ENCODE measurements around the gene POLD2.

Gene POLD2

GRCh38 chr7:44152971-44153947, 29.9 kb upstream of the POLD2 start:
- no peak for DNase-seq

DNA sequence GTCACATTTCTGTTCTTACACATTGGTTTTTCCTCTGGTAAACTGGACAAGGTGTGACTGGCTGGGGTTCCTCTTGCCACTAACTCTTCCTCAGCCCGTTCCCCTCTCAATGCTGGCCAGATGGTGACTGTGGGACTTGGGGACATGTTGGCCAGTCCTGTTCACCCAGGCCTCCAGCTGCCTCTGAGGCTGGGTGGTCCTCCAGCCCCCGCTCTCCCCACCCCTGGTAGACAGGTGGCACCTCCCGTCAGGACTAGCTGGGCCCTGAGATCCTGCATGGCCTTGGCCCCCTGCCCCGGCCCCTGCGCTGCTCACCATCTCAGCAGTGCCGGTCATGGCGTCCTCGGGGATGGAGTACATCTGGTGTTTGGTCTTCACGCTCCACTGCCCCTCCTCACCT, 28.6 kb upstream of the POLD2 start:
- no peak for DNase-seq

GRCh38 chr7:44150966-44151941, 27.9 kb upstream of the POLD2 start:
- DNase-seq: no peak

- DNase-seq: no peak
These were observed 27.1 kb upstream of the POLD2 start for GRCh38 chr7:44150466-44150832.

GRCh38 chr7:44149571-44150465, 26.5 kb upstream of the POLD2 start:
- DNase-seq: no peak

DNA sequence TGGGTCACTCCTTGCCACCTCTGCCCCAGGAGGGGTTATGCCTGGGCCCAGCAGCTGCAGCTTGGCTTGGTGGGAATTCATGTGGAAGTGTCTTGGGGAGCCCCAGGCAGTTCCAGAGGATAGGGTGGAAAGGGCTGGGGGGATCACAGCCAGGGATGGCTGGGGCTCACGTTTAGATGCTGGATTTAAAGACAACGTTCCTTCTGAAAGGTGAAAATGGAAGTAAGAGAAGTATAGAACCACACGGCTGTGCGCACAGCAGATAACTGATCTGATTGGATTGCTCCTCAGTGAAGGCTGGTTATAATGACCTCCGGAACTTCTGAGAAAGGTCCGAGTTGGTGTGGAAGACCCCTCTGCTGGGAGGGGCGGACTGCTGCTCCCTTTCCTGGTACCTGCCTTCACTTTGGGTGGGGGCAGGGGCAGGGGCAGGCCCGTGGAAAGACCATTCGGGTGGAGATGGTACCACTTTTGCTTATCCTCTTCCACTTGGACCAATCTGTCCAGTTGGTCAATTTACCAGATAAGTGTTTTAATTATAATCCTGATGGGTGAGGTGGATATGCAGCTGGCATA, 25.7 kb upstream of the POLD2 start:
- DNase-seq: no peak

GRCh38 chr7:44148166-44148565, 24.8 kb upstream of the POLD2 start:
- DNase-seq: no peak

DNA sequence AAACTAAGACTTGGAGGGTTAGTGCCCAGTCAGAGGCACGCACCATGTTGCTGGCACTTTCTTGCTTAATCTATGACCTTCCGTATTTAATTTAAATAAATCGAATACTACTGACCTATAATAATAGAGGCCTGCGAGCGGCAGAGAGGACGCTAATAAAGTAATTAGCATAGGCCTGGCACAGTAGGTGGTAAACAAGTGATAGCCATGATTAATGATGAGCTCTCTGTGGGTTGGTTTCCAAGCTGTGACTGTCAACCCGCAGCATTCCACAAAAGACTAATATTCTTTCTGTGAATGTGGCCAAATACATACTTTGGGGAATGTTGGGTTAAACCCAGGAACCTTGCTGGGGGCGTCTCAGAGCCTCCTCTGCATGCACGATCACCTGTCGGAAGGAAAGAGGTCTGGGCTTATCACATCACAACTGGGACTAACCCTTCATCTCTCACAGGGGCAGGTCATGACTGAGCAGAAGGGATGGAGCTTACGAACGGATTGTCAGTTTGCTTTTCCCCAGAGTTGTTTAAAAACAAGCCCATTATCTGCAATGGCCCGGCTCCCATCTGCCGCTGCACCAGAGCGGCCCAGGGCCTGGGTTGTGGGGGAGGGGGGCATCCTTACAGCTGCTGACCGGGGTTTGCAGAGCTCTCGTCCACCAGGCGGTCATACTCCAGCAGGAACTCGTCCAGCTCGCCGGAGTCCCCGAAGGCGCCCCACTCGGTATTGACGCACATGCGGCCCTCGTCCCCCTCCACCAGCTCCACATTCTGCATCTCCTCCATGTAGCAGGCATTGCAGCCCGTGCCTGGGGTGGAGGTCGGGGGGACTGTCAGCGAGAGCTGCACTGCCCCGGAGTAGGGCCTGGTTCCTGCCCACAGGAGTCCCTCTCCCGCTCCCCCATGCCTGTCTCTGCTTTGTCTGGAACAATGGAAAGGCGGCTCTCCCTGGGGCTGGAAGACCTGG, 24.0 kb upstream of the POLD2 start:
- no peak for DNase-seq

GRCh38 chr7:44145969-44146911, 22.9 kb upstream of the POLD2 start:
- DNase-seq: peak; percentile 71 to 77

DNA sequence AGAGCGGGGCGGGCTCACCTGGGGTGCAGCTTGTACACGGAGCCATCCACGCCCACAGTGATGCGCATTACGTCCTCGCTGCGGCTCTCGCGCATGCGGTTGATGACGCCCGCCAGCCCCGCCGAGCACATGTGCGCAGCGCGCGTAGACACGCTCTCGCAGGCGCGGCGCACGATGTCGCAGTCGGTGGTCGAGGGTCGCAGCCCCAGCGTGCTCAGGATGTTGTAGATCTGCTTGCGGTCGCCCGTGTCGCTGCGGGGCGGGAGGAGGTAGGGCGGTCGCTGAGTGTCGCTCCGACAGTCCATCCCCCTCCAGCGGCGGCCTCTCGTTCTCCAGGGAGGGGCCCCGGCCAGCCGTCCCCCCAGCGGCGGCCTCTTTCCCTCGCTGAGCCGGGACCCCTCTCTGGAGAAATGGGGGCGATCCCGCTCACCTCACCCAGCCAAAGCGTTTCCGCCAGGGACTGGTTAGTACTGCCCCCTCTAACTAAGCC, 22.2 kb upstream of the POLD2 start:
- DNase-seq: peak; percentile 70

DNA sequence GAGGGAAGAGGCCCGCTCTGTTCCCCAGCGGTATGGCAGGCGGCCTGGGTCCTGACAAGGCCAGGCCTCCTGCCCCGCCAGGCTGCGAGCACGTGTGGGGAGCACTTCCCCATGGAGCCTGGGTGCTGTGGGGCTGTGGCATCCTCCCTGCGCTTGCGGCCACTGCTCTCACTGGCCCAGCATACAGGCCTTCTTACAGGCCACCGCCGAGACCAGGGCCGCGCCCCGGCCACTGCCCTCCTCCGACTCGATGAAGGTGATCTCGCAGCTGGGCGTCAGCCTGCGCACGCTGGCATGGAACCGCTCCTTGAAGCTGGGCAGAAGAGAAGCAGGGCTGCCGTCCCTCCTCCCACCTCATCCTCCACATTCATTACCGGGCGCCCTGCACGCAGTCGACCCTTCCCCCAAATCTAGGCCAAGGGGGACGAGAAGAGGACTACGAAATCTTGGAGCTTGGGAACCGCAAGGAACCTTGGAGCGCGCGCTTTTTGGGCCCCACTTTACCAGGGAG, 21.7 kb upstream of the POLD2 start:
- no peak for DNase-seq

- no peak for DNase-seq
These were observed 21.1 kb upstream of the POLD2 start for GRCh38 chr7:44144426-44144967.

GRCh38 chr7:44143646-44144250, 20.4 kb upstream of the POLD2 start:
- no peak for DNase-seq

GRCh38 chr7:44142028-44142427, 18.7 kb upstream of the POLD2 start:
- DNase-seq: no peak

DNA sequence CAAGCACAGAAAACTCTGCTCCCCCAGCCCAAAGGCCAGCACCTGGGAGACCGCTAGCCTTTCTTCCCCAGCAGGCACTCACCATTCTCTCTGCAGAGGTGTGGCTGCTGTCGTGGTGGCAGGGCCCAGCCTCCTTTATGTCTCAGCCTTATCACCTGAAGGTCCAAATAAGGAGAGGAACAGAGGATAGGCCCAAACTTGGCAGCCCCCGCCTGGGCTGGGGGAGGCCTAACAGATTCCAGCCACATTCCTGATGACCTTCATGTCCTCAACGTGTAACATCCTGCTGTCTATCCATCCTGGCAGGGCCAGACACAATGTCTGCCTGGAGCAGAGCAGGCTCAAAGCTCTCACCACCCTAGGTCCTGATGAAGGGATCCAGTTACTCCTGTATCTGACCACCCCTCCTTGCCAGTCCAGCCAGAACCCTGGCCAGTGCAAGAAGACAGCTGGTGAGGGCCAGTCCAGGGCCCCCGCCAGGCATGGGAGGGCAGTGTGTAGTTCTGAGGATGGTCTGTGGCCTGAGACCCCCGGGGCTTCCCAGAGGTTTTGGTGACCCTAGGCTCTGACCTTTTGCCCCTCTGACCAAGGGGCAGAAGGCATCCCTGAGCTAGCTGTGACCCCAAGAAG, 18.0 kb upstream of the POLD2 start, which contains the start of gene MYL7:
MYL7 (minus strand) TSS at position 112 of the 630 bp plus-strand sequence; CDS start at position 85, 27 bp downstream.
- no peak for DNase-seq

- DNase-seq: no peak
These were observed 17.0 kb upstream of the POLD2 start for GRCh38 chr7:44140341-44140740.

GRCh38 chr7:44139311-44140010, 16.1 kb upstream of the POLD2 start:
- no peak for DNase-seq
